ENCODE results near the gene MRC1. TPM values are rescaled to one million over a fixed set of nuclear protein-coding genes. Genes with fewer than 3 reads are reported as not detected.

The MRC1 gene
- polyA plus RNA-seq, 1 donor = 13.7 TPM

GRCh38 chr10:17795813-17796594 lies 13.1 kb upstream of the MRC1 start:
- no peak for DNase-seq

DNA sequence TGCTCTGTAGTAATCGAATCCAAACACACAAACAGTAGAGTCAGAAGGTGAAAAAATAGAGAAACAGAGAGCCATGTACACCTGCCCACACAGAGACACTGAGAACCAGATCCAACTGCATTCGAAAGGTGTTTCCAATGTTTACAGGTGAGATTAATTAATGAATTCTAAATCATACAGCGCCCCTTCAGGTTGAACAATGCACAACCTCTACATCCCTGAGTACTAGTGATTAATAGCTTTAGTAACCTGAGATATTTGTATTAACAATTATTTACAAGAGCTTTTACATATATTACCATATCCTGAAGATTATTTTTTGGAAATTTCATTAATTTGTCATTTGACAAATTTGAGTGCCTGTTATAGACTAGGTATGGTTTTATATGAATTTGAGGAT lies 7.6 kb upstream of the MRC1 start:
- DNase-seq = no peak

GRCh38 chr10:17802350-17802749 lies 6.8 kb upstream of the MRC1 start:
- DNase-seq = no peak

DNA sequence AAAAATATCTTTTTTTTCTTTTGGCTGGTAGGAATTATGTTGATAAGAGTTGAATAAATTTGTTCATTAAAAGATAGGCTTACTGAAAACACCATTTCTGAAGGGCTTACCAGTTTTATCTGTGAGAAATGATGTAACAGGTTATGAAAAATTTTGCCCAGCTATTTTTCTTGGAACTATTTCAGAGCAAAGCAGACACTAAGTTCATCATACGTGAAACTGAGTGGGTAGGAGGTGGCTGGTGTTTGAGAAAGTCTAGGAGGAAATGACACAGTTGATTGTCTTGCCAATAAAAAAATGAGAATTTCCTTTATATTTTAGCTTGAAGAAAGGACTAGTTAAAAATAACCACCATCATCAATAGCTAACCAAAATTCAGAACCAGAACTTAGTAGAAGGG lies 6.2 kb upstream of the MRC1 start:
- DNase-seq = no peak

GRCh38 chr10:17805330-17805729 lies 3.8 kb upstream of the MRC1 start:
- no peak for DNase-seq

- DNase-seq = no peak
Observed at GRCh38 chr10:17805921-17806577, 3.1 kb upstream of the MRC1 start.

- no peak for DNase-seq
Observed at GRCh38 chr10:17811146-17811865, 2.2 kb downstream of the MRC1 start.

- no peak for DNase-seq
Observed at GRCh38 chr10:17814973-17815372, 5.8 kb downstream of the MRC1 start.

DNA sequence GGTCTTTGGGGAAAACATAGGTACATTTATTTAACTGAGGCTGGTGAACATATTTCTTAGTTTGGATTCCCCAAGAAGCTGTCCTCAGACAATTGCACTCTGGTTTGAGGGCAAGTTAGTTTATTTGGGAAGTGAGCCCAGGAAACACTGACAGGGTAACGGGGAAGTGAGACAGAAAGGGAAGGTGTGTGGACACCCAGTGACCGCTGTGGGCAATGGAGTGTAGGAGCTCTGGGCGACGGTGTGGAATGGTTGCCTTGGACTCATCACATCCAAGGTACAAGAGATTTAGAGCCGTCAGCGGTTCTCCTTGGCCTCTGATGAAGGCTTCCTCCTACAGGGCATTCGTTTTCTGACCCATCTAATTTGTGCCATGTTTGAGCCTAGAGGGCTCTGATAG lies 7.1 kb downstream of the MRC1 start:
- no peak for DNase-seq

GRCh38 chr10:17817316-17817715 lies 8.2 kb downstream of the MRC1 start:
- no peak for DNase-seq

- DNase-seq = no peak
Observed at GRCh38 chr10:17817790-17818189, 8.6 kb downstream of the MRC1 start.

- no peak for DNase-seq
Observed at GRCh38 chr10:17819836-17820235, 10.7 kb downstream of the MRC1 start.

GRCh38 chr10:17820943-17821342 lies 11.8 kb downstream of the MRC1 start:
- DNase-seq = no peak

DNA sequence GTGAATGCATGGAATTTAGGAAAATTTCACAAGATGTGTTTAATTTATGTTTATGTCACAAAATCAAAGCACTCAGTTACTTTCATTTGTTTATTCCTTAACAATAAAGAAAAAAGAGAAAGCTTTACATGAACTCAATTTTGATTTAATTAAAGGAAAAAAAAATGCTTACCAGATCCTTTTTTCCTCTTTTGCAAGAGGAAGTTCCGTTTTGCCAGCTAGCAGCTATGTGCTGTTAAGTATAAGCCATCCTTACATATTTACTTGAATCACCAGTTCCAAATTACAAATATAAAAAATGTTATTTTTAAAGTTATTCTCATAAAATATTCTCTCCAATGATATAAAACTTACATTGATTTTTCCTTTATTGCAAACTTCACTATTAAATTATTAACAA lies 12.7 kb downstream of the MRC1 start:
- DNase-seq = no peak

- no peak for DNase-seq
Observed at GRCh38 chr10:17831341-17831740, 22.2 kb downstream of the MRC1 start.

GRCh38 chr10:17831896-17832295 lies 22.7 kb downstream of the MRC1 start:
- no peak for DNase-seq

DNA sequence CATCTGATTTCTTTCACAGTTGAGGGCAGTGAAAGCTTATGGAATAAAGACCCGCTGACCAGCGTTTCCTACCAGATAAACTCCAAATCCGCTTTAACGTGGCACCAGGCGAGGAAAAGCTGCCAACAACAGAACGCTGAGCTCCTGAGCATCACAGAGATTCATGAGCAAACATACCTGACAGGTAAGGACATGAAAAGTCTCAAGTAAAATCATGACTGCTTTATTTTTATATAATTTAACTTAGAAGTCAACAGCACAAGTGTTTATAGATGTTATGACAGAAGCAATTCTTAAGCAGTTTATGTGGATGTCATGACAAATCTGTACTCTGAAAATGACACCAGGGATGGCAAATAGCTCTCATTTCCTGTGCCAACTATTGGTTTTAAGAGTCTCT lies 24.5 kb downstream of the MRC1 start:
- no peak for DNase-seq

- no peak for DNase-seq
Observed at GRCh38 chr10:17835688-17836087, 26.5 kb downstream of the MRC1 start.

- no peak for DNase-seq
Observed at GRCh38 chr10:17836942-17837341, 27.8 kb downstream of the MRC1 start.

DNA sequence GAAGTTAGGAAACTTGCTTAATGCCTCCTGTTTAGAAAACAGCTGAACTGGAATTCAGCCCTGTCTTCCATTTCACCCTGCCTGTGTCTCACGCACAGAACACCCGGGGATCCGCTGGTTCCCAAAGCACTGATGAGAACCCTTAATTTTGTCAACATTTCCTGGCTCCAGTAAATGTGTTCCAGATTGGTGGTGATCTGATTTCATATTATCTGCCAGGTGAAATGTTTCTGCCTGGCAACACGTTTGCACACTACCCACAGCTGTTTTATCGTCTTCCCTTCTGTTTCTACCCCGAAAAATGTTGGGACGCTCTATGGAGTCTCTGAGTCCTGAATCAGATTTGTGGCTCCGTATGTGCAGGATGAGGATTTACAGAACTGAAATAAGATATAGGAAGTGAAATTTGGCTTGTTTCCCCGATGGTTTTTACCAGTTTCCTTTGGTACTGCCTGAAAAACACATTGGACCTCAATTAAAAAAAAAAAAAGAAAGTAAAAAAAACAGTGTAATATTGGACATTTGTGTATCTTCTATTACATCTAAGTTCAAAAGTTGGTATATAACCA lies 29.0 kb downstream of the MRC1 start:
- DNase-seq = no peak

GRCh38 chr10:17841050-17841449 lies 31.9 kb downstream of the MRC1 start:
- DNase-seq = no peak

- no peak for DNase-seq
Observed at GRCh38 chr10:17842641-17843040, 33.5 kb downstream of the MRC1 start.

DNA sequence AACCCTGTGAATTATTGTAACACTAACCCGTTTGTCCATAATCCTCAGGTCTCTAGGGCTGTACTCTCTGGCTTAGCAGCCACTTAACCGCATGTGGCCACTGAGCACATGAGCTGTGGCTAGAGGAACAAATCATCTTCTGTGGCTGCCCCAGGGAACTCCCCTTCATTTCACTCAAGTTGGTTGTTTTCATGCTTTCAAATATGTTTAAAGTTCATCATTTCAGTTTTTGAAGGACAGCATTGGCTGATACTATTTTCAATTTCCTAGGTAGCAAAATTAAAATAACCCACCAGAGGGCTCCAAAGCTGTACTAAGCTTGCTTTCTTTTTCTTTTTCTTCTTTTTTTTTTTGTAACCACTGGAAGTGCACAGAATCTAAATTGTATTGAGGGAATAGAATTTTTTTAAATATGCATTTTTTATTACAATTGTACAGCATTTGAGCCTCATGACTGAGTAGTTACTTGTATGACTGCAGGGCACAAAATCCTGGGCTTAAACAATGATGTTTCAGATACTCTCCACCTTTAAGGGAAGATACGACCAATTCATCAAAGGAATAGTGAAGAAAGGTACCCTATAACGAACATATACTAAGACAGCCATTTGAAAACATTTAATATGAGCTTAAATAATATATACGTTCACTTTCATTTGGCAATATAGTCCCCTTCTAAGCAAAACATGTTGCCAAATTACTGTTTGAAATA lies 38.6 kb downstream of the MRC1 start:
- no peak for DNase-seq
